Stimulated activated CD8-positive, alpha-beta memory T cell treated with anti-CD3 and anti-CD28 coated beads, Interleukin-2, amount 100 ng/mL, for 48 hours (primary cell): ENCODE data around the gene PRDM8.
"Not testable (repeated sequence)": the region's sequence is repeated elsewhere in the genome, so short reads cannot be mapped to it uniquely, and the experiment has no call there.

Source experiments
- DNase-seq, 2 donors: peaks; one replicate each; pipeline ENCODE4 v3.0.0-alpha.2; 2020; ENCODE audit warnings: low read depth in 2 of 2

PRDM8 gene

DNA sequence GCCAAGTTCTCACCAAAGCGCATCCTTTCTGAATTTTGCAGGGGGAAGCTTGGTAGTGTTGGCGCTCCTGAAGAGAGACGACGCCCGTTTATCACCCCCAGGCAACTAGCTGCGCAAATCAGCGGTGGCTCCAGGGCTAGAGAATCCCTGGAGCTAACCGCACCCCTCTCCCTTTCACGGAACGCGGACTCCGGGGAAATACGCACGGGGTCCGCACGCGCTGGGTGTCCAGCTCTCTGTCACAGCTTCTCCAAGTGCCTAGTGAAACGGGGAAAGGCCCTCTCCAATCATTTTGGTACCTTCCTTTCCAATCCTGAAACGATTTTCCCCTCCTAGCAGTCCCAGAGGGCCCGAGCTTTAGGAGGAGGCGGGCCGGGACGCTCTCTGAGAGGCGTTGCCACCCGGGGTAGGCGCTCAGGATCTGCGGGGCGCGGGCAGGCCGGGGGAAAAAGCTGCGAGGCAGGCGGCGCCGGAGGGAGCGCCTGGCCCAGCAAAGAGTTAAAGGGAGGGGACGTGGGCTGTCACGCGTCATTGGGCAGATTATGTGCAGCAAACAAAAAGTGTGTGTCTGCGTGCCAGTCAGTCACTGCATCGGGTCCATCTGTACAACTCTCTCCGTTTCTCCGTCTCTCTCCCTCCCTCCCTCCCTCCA, at the start of gene PRDM8:
Gene PRDM8, plus strand, starts transcription at position 582 of the 652 bp plus-strand sequence. CDS start 2,578 bp downstream, outside the sequence.
- no peak for DNase-seq

DNA sequence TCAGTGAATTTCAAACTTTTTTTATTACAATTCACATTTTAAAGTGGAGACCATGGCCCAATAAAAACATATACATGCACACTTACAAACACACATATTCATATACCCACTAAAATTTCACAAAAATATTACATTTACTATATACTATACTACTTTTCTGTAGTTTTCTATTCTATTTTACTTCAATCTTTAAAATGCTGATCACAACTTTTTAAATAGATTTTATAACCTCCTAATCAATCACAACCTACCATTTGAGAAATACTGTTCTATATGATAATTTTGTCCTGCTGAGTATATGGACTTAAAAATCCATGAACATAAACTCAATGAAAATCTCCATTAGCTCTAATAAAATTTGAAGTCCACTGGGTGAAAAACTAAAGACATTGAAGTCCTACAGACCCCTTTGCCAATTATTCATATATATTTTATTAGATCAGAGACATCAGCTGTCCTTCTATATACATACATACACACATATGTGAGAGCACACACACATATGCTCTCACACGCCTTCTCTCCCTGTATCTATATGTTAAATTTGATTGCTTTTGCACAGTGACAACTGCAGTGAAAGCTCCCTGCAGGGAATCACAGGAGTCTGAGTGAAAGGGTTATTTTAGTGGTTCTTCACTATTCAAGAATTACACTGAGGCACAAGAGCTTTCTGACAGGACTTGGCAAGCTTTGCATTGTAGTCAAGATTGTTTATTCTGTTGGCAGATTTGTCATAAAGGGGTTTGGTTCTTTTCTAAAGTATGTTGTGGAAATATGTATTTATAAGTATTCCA, 46.7 kb upstream of the PRDM8 start:
- DNase-seq = no peak

DNA sequence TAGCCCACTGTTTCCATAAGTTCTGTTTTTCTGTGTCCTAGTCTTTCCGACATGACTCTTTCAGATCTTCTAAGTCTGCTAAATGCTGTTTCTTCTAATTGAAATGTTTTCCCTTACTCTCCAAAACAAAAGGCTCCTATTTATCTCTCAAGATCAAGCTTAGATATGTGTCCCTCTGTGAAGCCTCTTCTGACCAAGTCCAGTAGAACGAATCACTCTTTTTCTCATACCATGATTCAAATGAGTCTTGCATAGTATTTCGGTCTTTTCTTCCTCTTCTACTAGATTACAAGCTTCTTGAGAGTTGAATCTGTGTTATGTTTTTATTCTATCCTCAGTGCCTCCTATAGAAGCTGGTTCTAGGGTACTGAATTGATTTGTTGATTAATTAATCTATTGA, 45.3 kb upstream of the PRDM8 start:
- no peak for DNase-seq

DNA sequence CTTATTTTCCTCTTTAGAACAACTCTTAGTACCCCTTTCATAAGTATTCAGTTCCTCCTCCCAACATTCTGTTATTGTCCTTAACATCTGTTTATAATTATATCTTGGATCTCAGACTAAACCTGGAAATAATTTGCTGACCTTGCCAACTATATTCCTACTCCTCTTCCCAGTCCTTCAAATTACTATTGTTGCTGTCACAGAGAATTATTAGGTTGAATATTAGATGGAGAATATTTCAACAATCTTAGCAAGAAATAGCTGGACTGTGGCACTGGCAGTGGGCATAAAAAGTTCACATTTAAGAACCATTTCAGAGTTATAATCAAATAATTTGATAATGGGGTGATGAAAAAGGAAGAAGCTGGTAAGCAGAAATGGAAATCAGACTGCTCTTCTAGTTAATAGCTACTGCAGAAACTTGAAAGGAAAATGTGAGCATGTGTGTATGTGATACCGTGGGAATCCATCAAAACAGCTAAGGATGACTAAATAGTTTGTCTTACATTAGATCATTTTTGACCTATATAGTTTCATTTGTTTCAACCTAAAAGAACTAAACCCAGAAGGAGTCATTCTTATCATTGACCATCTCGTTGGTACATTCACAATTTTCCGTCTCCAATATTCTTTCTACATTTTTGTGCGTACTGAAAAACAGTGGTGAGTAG, 43.3 kb upstream of the PRDM8 start:
- no peak for DNase-seq

DNA sequence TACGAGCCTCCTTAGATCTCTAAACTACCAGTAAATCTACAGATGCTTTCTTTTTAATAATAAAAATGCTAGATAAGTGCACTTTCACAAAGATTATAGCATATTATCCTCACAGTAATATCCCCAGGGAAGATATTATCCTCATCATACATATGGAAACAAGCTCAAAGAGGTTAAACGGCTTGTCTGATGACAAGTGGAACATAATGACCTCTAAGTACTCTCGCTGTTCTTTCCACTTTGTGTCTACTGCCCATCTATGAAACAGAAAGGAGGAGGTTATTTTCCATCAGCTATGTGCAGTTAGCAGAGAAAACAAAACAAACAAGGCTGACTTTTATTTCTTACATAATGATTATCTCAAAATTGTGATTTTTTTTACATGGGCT, 42.8 kb upstream of the PRDM8 start:
- no peak for DNase-seq

DNA sequence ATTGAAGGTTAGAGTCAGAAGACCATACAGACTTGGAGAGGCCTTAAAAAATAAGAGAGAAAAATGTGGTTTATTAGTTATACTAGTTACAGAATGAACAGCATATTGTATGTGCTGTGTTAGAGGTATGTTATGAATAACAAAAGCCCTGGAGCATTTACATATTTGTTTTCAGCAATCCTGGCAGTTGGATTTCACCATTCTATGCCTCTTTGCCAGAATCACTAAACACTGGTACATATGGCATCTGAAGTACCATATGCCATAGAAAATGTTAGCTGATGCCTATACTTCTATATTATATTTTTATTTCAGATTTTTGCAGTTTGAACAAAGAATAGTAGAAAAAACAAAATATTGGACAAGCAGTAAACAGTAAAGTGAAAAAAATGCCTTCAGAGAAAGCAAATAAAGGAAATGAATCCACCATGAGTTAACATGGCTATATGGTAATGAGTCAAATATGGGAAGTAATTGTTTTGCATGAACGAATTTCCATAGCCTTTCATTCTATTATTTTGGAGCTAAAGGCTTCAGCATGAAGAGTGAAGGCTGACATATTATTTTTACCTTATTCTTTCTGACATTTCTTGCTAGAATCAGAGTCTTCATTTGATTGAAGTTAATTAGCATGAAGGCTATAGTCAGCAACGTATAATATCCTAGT, 41.9 kb upstream of the PRDM8 start:
- DNase-seq = no peak

DNA sequence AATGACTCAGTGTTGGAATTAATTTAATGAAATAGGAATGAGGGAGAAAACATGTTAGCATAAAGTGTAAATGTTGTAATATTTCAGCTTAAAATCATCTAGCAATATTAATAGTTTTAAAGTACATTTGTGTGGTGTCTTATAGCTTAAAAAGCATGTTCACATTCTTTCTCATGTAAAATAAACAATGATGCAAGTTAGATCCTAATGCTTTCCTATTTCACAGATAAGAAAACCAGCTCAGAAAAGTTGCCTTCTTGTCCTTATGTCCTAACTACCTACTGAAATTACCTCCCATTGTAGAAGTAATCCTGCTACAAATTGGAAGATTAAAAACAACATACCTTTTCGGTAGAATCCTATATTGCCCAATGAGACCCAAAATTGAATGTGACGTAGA, 40.9 kb upstream of the PRDM8 start:
- DNase-seq = no peak

DNA sequence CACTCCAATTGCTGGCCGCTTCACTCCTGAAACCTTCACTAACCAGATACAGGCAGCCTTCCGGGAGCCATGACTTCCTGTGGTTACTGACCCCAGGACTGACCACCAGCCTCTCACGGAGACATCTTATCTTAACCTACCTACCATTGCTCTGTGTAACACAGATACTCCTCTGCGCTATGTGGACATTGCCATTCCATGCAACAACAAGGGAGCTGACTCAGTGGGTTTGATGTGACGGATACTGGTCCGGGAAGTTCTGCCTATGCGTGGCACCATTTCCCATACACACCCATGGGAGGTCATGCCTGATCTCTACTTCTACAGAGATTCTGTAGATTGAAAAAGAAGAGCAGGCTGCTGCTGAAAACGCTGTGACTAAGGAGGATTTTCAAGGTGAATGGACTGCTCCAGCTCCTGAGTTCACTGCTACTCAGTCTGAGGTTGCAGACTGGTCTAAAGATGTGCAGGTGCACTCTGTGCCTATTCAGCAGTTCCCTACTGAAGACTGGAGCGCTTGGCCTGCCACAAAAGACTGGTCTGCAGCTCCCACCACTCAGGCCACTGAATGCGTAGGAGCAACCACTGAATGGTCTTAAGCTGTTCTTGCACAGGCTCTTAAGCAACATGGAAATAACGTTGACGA, 35.8 kb upstream of the PRDM8 start:
- DNase-seq = no peak

DNA sequence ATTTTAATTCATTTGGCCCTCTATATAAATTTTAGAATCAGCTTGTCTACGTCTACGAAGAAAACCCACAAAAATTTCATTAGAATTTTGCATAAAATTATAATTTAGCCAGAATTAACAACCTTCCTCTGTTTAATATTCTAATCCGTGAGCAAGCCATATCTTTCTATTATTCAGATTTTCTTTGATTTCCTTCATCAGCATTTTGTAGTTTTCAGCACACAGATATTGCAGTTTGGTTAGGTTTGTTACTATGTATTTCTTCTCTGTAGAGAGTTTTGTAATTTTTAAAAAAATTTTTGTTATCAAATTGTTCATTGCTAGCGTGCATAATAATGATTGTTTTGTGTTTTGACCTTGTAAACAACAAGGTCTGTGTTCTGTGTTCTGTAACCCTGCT, 34.9 kb upstream of the PRDM8 start:
- no peak for DNase-seq

DNA sequence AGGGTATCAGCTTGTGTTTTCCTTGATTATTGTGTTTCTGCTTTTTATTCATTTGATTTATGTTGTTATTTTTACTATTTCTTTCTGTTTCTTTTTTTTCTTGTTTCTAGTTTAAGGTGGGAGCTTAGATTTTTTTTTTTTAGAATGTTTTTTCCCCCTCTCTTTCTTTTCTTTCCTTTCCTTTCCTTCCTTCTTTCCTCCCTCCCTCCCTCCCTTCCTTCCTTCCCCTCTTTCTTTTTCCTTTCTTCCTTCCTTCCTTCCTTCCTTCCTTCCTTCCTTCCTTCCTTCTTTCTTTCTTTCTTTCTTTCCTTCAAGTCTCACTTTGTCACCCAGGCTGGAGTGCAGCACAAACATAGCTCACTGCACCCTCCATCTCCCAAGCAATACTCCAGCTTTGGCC, 31.4 kb upstream of the PRDM8 start:
- no peak for DNase-seq

DNA sequence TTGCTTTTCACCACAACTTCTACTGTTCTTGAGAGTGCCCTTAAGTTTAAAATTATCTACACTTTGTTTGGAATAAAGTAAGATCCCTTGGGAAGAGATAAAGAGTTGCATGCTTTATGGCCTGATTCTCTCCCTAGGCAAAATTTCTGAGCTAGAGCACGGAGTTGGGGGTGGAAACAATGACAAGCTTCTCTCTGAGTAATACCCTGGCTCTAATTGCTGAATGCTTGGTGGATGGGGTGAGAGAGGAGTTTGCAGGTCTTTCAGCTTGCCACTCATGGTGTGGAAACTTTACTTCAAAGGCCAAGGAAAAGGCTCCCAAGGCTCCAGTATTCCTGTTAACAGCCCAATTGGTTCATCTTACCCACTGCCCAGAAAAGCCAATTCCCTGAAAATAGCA, 26.1 kb upstream of the PRDM8 start:
- no peak for DNase-seq

DNA sequence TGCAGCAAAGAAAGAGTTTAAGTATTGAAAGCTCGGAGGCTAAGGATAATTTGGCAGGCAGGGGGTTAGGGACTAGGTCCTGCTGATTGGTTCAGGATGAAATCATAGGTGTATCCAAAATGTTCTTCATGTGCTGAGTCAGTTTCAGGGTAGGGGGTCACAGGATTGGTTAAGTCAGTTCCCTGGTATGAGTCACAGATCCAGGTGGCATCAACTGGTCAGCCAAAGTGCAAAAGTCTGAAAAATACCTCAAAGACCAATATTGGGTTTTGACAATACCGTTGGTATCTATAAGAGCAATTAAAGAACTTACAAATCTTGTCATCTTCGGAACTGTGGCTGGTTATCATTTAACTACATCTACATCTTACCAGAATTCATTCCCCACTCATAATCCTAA, 25.6 kb upstream of the PRDM8 start:
- no peak for DNase-seq

DNA sequence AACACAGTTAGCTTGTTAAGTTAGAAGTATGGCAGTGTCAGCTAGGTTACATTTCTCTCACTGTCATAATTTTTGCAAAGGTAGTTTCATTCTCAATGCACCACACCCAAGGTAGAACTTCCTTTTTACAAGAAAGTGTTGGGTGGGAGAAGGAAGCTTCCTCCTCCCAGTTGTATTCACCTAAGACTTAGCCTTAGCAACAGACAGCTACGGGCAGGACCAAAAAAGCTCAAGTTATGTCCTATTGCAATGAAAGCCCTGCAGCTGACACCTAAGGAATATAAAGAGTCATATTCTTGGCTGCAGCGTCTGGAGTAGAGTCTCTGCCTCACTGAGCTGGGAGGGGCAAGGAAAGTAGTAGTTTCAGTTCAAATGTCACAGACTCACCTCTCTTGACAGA, 25.1 kb upstream of the PRDM8 start:
- no peak for DNase-seq

DNA sequence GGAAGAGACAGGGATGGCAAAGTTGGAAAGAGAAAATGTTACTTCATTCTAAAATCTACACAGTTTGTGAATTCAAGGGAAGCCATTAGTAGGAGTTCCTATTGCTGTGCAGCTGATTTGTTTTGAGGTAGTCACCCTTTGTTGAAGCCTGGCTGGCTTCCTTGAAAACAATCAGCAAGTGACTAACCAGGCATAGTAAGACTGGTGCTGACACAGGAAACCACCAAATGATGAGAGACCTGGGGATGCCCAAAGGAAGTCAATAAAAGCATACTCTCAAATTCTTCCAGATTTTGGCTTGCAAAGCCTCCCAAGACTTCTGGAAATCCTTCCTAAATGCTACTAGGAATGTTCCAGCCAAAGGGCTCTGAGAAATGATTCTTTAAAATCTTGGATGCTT, 23.9 kb upstream of the PRDM8 start:
- DNase-seq = no peak

DNA sequence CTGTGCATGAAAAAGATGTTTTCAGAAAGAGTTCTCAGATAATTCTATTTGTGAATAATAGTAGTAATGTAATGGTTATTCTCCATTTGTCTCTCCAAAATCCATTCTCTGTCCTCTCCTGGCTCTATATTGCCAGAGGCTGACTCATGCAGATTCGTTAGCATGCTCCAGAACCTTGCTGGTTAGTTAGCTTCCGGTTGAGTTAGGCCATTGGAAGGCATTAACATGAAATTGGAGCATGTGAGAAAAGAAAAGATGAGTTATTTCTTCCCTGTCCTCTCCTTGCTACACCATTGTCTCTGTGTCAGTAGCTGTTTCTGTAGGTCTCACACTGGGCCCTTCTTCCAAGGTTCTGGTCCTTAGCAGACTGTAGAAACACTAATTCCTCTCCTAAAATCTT, 23.5 kb upstream of the PRDM8 start:
- DNase-seq = no peak

DNA sequence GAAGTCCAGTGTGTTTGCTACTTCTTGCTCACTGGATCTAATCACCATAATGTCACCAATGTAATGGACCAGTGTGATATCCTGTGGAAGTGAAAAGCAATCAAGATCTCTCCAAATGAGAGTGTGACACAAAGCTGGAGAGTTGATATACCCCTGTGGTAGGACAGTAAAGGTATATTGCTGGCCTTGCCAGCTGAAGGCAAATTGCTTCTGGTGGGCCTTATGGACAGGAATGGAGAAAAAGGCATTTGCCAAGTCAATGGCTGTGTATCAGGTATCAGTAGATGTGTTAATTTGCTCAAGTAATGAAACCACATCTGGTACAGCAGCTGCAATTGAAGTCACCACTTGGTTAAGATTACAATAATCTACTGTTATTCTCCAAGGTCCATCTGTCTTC, 19.5 kb upstream of the PRDM8 start:
- not testable (repeated sequence) for DNase-seq

DNA sequence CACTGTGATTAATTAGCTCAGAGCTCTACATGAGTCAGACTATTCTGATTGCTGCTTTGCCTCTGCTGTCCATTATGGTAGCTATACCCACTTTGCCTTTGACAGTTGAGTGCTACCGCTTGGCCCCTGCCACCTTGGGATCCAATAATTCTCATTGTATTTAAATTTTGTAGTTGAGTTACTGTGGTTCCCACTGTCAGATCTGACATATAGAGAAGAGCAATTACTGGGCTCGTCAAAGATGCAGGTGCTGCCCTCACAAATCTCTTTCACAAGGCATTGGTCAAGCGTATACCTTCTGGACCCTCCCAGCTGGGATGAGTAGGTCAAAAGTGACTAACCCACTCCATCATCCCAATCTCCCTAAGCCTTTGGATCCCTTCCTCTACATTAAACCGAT, 18.3 kb upstream of the PRDM8 start:
- no peak for DNase-seq

DNA sequence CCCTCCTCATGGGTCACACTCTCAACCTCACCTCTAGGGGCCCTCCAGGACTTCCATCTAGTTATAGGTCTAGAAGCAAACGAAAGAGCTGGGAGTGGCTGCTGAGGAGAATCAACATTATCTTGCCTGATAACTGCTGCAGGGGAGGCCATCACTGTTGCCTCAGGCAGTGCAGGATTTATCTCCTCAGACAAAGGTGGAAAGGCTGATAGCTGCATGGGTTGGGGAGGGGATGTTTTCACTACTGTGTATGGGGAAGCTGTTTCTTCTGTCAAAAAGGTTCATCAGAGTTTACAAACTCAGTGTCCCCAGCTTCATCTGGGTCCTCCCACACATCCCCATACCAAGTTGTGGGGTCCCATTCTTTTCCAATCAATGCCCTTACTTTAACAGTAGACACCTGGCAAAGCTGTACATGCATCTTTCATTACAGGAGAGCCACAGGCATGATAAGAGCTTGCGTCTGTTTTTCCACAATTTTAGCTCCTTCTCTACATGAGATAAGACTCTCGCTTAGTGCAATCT, 17.6 kb upstream of the PRDM8 start:
- DNase-seq = no peak

DNA sequence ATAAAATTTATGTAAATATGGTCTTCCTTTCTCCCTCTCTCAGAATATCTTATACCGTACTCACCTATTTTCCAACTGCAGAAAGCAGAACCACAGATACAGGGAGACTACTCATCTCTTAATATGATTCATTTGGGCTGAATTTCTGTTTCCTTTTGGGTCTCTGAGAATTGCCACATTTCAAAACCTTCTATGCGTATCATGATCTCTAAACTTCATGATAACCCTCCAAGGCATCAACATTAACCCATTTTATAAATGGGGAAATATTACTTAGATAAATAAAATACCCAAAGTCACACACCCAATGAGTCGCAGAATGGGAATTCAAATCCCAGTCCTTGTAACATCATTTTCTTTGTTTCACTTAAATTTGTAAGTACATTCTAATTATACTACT, 16.6 kb upstream of the PRDM8 start:
- no peak for DNase-seq

DNA sequence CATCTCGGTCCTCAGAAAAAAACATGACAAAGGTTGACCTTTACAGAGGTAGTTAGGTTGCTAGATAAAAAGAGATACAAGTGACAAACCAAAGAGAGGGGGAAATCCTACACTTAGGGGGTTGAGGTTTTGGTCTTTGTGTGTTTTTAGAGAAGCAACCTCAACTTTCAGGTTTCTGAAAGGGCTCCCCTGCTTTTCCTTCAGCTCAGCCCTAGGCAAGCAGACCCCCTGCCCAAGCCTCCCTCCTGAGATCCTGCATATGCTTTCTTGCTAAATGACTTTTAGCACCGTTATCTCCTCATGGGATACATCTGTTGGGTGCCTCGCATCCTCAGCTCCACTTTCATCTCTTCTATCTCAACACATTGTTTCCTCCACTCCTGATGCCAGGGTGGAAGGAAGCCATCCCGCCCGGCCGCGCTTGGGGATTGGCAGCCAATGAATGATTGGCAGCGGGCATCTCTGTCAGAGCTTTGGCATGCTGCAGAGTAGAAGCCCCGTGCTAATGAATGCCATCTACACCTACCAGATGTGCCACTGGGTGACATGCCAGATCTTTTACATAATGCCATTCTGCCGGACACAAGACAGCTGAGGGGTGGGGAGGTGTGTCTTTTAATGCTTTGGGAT, 15.0 kb upstream of the PRDM8 start:
- peak in 1 of 2 donors; percentile 17 for DNase-seq
